ENCODE measurements around the gene SIPA1L3. TPM values are rescaled to one million over a fixed set of nuclear protein-coding genes. Genes with fewer than 3 reads are reported as not detected.

The SIPA1L3 gene
- total and polyA plus RNA-seq, 2 donors from 2014 or later: 5.8 to 61.7 TPM

DNA sequence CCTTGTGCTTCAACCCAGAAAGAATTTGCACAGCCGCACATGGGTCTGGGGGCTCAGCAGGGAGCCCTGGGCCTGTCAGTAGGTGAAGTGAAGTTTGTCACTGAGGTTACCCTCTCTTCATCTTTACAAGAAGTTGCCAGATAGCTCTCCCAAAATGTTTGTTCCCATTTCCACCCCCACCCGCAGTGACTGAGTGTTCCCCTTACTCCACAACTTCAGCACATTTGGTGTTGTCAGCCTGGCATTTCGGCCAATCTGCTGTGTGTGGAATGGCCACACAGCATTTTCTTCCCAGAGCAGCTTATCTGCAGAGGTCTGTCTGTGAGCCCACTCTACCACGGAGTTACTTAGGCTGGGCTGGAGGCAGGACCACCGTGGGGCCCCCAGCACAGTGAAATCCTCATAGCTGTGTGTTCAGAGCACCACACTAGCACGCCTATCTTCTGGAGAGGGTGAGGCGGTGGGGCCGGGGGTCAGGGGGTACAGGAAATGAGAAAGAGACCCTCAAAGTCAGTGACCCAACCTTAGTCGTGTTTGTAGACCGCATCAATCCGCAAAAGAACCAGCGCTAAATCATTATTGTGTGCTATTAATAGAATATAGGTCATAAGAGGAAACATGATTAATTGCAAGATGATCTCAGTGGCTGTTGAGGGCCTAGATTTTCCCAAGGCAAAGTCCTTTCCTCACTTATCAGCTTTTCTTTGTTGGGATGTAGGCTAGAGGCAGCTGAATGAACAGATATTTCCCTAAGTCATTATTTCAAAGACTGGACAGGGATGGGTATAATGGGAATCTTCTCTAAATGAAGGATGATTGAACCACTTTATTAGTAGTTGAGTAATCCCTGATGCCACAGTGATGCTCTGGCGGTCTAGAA, 116.0 kb downstream of the SIPA1L3 start:
- Histone ChIP-seq H3K36me3 (ENCODE audit: control insufficient read depth in 2 of 3, insufficient read depth in 3 of 3, low read length in 3 of 3) (no peaks in the 10 kb centered on the region), H3K4me3 (ENCODE audit: low read length in 3 of 3) (no peak overlapping the region), H3K9ac (ENCODE audit: low read length in 3 of 3) (no peak overlapping the region), H3K27ac (ENCODE audit: low read depth in 2 of 2, low read length in 2 of 2) (peak overlapping the region in 1 of 2 donors; percentile 0), H3K27me3 (ENCODE audit: control insufficient read depth, insufficient read depth, low read length) (no peaks in the 10 kb centered on the region), H3K9me3 (ENCODE audit: control insufficient read depth in 2 of 3, insufficient read depth in 1 of 3, low read length in 3 of 3) (no peaks in the 10 kb centered on the region), H3K4me1 (ENCODE audit: control insufficient read depth in 2 of 3, insufficient read depth in 2 of 3, low read depth in 1 of 3, low read length in 3 of 3) (peaks cover 0 to 13% (median 0%) of the 10 kb centered on the region in 3 donors)
- intact Hi-C loops (cut with DNase I): no loop called here
- FAIRE-seq: no peak
- TF ChIP-seq, protein P1, sequence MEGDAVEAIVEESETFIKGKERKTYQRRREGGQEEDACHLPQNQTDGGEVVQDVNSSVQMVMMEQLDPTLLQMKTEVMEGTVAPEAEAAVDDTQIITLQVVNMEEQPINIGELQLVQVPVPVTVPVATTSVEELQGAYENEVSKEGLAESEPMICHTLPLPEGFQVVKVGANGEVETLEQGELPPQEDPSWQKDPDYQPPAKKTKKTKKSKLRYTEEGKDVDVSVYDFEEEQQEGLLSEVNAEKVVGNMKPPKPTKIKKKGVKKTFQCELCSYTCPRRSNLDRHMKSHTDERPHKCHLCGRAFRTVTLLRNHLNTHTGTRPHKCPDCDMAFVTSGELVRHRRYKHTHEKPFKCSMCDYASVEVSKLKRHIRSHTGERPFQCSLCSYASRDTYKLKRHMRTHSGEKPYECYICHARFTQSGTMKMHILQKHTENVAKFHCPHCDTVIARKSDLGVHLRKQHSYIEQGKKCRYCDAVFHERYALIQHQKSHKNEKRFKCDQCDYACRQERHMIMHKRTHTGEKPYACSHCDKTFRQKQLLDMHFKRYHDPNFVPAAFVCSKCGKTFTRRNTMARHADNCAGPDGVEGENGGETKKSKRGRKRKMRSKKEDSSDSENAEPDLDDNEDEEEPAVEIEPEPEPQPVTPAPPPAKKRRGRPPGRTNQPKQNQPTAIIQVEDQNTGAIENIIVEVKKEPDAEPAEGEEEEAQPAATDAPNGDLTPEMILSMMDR (IDR thresholded peaks at IDR 0.05; ENCODE audit: borderline replicate concordance, extremely low read depth, insufficient read depth): no peak
- DNase-seq: peak in 1 of 5 donors; percentile 36

DNA sequence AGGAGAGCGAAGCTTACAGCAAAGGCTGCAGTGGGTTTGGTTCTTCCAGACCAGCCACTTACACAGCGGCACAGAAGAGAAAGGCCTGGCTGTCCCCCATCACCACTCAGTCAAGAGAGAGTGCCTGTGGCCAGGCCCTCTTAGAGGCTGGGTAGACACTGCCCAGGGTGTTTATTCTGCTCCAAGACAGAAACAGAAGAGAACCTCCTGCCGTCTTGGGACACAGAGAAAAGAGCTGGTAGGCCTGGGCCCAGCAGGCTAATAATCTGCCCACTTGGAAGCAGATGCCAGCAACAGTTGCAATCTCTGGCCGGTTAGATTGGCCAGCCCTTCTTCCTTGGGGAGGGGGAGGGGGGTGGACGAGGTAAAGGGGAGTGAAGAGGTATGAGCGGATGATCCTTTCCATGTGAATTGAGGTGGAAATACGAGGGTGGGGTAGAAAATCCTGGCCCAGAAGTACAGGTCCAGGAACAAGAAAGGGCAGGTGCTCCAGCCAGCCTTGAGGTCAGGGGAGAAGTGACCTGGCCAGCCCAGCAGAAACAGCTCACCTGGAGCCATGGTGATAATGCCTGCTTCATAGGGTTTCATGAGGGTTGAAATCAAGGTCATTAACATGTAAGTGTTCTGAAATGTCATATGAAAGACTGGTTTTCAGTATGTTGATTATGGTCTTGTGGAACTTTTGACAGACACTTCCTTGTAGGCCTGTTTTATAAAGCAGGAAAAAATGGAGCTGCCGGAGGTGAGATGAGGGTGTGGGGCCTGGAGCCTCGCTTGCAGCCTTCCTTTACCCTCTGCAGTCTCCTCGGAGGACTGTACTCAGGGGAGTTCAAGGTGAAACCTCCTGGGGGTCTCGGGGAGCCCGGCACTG, 116.9 kb downstream of the SIPA1L3 start:
- no peaks in the 10 kb centered on the region for H3K27me3 ChIP-seq (ENCODE audit: control insufficient read depth, insufficient read depth, low read length)
- H3K4me1 ChIP-seq (ENCODE audit: control insufficient read depth in 2 of 3, insufficient read depth in 2 of 3, low read depth in 1 of 3, low read length in 3 of 3): peaks cover 0 to 13% (median 0%) of the 10 kb centered on the region in 3 donors
- no peak for FAIRE-seq
- no peaks in the 10 kb centered on the region for H3K9me3 ChIP-seq (ENCODE audit: control insufficient read depth in 2 of 3, insufficient read depth in 1 of 3, low read length in 3 of 3)
- no peak overlapping the region for H3K9ac ChIP-seq (ENCODE audit: low read length in 3 of 3)
- DNase-seq: peak in 1 of 5 donors; percentile 33
- H3K4me3 ChIP-seq (ENCODE audit: low read length in 3 of 3): no peak overlapping the region
- intact Hi-C loops (cut with DNase I): no loop called here
- no peaks in the 10 kb centered on the region for H3K36me3 ChIP-seq (ENCODE audit: control insufficient read depth in 2 of 3, insufficient read depth in 3 of 3, low read length in 3 of 3)
- TF ChIP-seq, protein P1 (IDR thresholded peaks at IDR 0.05; ENCODE audit: borderline replicate concordance, extremely low read depth, insufficient read depth): no peak
- peak overlapping the region; percentile 0 to 41 for H3K27ac ChIP-seq (ENCODE audit: low read depth in 2 of 2, low read length in 2 of 2)

DNA sequence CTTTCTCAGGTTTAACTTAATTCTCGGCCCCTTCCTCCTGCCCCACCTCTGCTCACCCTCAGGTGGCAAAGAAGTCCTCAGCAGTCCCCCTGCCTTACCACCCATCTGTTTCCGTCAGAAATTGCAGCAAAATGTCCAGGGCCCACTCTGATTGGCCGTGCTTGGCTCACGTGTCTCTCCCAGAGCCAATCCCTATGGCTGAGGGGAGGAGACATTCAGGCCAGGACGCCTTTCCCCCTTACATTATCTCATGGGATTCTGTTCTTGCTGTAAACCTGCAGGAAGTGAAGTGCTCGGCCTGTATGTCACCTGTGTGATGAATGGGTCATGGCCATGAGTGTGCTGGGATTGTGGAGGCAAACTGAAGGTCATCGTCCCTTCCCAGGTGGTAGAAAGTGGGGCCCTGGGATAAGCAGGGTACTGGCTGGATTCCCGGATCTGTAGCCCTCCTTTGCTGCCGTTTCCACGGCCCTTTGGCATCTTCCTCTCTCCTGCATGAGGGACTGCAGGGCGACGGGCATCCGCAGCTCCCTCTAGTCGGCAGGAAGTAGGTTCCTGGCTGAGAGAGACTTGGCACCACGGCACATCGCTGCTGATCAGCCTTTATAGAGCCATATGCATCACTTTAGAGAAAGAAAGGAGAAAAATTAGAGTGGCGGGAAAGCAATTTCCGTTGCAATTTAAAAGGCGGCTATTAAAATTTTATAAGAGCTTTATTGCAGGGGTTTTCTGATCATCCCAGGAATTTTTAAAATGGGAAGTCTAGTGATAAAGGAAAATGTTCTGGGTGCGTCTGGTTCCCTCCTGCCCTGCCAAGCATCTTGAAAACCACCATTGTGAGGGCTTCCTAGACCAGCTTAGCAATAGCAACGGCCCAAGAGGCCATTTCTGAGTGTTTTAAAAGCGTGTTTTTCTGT, 118.2 kb downstream of the SIPA1L3 start:
- Histone ChIP-seq H3K27me3 (ENCODE audit: control insufficient read depth, insufficient read depth, low read length) (no peaks in the 10 kb centered on the region), H3K9me3 (ENCODE audit: control insufficient read depth in 2 of 3, insufficient read depth in 1 of 3, low read length in 3 of 3) (no peaks in the 10 kb centered on the region), H3K4me1 (ENCODE audit: control insufficient read depth in 2 of 3, insufficient read depth in 2 of 3, low read depth in 1 of 3, low read length in 3 of 3) (peaks cover 0 to 13% (median 0%) of the 10 kb centered on the region in 3 donors), H3K9ac (ENCODE audit: low read length in 3 of 3) (no peak overlapping the region), H3K27ac (ENCODE audit: low read depth in 2 of 2, low read length in 2 of 2) (no peak overlapping the region), H3K4me3 (ENCODE audit: low read length in 3 of 3) (no peak overlapping the region), H3K36me3 (ENCODE audit: control insufficient read depth in 2 of 3, insufficient read depth in 3 of 3, low read length in 3 of 3) (no peaks in the 10 kb centered on the region)
- intact Hi-C loops (cut with DNase I): no loop called here
- FAIRE-seq: no peak
- TF ChIP-seq, protein P1 (IDR thresholded peaks at IDR 0.05; ENCODE audit: borderline replicate concordance, extremely low read depth, insufficient read depth): no peak
- DNase-seq: peak in 1 of 5 donors; percentile 34
